Skeletal muscle cell (primary cell): ENCODE data around the gene DHRS1.

ENCODE experiments used
- DNase-seq: peaks from one replicate; pipeline ENCODE4 v3.0.0-alpha.2; 2010; ENCODE audit warnings: low read depth
- H3K4me3 ChIP-seq: 2 replicates; pipeline ENCODE4 v1.5.1; 2011; ENCODE audit warnings: low read depth, mild to moderate bottlenecking, control low read depth, low read length, moderate library complexity

Gene DHRS1

GRCh38 chr14:24289649-24290280 is 9.8 kb downstream of the DHRS1 start:
- DNase-seq: no peak
- H3K4me3 ChIP-seq: no peak overlapping the region

- H3K4me3 ChIP-seq: no peak overlapping the region
- no peak for DNase-seq
Observed at GRCh38 chr14:24286996-24287395, 12.6 kb downstream of the DHRS1 start.

DNA sequence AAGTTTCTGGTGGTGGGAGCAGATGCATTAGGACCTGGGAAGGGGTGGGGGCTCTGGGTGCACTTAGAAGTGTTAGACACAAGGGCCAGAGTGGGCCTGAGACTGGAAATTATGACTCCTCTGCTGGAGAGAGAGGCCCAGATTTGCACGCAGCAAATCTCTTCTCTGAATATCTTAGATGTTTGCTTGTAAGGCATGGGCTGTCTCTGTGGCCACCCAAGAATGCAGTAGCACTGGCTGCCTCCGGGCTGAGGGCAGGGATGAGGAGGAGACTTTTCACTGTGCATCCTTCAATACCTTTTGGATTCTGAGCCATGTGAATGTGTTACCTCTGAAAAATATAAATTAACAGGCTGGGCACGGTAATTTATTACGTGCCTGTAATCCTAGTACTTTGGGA is 14.2 kb downstream of the DHRS1 start:
- no peak for DNase-seq
- H3K4me3 ChIP-seq: no peak overlapping the region

DNA sequence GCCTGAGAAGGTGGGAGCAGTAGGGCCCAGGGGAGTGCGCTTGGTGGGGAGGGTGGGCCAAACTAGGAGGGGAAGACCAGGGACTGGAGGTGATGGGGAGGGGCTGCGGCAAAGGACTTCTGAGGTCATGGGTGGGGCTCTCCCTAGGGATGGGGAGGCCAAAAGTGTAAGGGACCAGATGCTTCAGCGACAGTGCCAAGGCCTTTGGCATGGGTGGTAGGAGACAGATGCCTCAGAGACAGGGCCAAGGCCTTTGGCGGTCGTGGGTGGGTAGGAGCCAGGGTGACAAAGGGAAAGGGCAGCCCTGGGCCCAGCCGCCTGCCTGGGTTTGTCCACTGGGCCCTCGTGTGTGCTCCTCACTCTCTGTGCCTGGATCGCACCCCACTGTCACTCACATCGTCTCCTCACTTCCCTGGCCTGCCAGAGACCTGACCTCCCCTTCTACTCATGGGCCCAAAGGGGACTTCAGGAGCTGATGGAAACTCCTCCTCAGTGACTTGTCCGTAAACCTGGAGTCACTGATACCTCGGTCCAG is 15.0 kb downstream of the DHRS1 start:
- no peak for DNase-seq
- H3K4me3 ChIP-seq: no peak overlapping the region

DNA sequence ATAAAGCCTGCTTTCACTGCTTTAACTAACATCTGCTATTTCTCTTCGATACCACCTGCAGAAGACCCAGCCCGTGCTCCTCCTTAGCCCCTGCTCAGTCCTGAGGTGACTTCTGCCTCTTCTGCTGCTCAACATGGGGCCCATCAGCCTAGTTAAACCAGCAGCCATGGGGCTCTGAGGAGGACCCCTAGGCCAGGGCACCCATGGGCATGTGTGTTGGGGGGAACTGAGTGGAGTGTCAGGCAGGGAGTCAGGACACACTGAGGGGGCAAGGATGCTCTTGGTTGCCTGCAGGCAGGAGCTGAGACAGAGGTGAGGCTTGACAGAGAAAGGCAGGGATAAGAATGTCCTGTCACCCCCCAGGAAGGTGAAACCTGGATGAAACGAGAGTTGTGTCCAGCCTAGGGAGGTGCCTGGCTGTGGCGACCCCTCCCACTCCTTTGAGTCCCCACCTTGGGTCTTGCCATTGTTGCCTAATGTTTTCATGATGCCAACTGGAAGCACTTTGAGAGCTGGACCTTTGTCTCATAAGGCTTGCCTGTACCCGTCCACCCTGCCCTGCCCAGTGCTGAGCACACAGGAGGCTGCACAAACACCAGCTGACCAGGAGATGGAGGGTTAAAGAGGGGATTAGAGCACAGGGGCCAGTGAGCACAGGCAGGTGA is 15.7 kb downstream of the DHRS1 start:
- no peak for DNase-seq
- H3K4me3 ChIP-seq: no peak overlapping the region

DNA sequence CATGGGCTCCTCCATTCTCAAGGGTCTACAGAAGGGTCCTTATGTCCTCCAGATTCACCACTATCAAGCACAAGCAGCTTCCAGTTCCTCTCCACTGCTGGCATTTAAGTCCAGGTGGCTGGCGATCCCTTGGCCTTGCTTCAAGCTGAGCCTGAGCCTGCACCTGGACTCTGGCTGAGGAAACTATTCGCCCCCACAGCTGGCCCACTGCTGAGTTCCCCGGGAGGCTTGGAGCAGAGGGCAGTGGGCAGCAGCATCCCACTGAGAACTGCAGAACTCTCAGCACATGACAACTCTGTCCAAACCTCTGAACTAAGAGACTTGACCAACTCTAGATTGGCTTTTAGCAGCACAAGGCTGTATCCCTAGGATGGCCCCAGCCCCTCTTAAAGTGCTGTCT is 16.8 kb downstream of the DHRS1 start:
- DNase-seq: no peak
- no peak overlapping the region for H3K4me3 ChIP-seq

DNA sequence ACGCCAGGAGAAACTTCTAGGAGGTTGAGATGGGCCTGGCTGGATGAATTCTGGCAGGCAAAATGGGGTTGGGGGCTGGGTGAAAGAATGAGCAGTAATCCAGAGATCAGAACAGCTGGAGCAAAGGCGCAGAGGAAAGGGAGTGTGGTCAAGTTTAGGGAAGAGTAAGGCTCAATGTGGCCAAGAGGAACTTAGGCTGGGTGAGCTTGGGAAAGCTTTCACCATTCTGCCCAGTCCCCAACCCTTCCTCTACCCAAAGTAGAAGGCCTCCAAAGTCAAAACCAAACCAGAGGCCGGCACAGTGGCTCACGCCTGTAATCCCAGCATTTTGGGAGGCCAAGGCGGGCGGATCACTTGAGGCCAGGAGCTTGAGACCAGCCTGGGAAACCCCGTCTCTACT is 17.9 kb downstream of the DHRS1 start:
- no peak overlapping the region for H3K4me3 ChIP-seq
- no peak for DNase-seq

DNA sequence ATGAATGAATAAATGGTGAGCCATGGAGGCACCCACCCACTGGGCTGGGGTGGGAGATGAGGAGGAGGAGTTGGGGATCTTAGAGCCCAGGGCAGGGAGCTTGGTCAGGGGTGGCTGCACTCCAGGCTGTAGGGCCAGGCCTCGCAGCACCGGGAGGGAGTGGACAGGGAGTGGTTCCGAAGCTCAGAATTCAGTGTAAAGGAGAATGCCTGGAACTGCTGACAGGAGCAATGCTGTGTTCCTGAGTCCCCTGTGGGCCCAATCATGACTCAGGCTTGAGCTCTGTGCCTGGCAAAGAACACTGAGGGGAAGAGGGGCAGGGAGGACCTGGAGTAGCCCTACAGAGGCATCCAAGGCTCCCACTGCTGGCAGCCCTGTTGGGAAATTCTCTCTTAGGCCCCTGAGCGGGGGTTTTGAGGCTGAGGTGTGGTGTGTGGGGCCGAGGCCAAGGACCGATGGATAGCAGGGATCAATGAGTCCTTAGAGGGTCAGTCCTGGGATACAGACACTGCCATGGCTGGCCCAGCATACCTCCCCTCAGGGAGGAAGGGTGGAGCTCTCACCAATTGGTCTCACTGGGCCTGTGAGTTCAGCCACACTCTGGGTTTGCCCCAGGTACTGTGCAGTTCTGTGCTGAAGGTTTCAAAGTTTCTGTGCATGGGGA is 18.7 kb downstream of the DHRS1 start:
- DNase-seq: no peak
- H3K4me3 ChIP-seq: no peak overlapping the region

DNA sequence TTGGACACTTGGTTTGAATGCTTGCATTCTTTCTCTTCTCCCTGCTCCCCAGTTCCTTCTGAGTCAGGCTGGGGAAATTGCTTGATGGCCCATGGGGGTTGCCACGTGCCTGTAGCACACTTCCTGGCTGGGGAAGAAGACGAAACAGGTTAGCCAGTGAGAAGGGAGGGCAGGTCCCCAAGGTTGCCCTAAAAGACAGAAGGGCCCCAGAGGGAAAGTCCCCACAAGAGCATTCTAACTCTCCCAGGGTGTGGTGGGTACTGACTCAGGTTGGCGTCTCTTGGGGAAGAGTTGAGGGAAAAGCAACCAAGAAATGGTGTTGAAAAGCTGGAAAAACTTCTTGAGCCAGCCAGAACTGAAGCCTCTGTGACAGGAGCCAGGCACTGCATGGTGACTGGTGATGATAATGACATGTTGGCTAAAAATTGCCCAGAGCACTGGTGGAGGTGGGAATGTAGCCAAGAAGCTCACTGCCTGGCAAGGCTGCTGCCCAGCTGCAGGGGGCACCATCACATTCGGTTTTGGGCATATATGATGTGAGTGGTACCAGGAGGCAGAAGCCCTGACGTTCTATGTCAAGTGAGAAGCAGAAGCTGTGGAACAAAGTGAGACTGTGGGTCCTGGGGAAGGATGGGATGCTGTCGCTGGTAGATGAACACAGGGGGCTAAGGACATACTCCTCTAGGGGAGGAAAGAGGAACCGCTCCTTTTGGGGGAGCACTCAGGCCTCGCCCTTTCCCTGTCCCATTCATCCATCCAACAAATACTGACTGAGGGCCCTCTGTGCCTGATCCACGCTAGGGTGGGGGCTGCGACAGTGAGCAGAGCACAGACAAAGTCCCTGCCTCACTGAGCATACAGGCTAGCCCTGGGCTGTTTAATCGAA is 20.0 kb downstream of the DHRS1 start:
- H3K4me3 ChIP-seq: no peak overlapping the region
- no peak for DNase-seq

- no peak for DNase-seq
- no peak overlapping the region for H3K4me3 ChIP-seq
Observed at GRCh38 chr14:24278424-24278823, 21.2 kb downstream of the DHRS1 start.

GRCh38 chr14:24277606-24278321 is 21.8 kb downstream of the DHRS1 start:
- no peak overlapping the region for H3K4me3 ChIP-seq
- DNase-seq: no peak

- no peak overlapping the region for H3K4me3 ChIP-seq
- no peak for DNase-seq
Observed at GRCh38 chr14:24277071-24277470, 22.5 kb downstream of the DHRS1 start.

DNA sequence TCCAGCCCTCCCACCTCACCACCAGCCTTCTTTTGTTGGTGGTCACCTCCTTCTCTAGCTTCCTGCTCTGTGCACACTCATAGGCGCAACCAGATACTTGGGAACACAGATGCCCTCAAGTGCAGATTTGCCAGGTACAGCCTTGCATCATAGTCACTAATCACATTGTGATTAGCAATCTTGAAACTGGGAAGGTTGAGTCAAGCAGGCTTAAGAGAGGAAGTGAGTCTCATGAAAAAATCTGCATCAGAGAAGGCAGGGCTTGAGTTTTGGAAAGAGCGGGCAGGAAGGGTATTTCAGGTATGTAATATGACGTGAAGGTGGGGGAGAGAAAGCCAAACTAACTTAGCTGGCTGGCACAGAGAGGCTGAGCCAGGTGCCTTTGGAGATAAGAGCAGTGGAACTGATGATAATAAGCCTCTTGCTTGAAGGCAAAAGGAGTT is 25.5 kb downstream of the DHRS1 start:
- DNase-seq: no peak
- H3K4me3 ChIP-seq: no peak overlapping the region

DNA sequence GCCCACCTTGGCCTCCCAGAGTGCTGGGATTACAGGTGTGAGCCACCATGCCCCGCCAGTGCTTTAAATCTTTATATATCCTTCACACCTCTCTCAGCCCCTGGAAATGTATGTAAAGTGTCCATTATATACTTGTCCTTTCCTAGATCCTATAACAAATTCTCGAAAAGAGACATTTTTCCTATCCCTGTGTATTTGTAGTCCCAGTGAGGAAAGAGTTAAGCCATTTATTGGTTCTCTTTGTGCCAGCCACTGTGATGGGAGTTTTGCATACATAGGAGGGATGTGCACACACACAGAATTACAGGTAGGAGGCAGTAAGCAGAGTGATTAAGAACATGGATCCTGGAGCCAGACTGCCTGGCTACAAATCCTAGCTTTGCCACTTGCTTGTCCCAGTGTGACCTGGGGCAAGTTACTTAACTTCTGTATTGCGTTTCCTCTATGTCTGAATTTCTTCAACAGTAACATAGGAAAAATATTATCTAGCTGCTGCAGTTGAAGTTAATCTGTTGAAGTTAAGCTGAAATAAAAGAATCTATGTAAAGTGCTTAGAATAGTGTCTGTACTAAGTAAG is 26.1 kb downstream of the DHRS1 start:
- H3K4me3 ChIP-seq: no peak overlapping the region

DNA sequence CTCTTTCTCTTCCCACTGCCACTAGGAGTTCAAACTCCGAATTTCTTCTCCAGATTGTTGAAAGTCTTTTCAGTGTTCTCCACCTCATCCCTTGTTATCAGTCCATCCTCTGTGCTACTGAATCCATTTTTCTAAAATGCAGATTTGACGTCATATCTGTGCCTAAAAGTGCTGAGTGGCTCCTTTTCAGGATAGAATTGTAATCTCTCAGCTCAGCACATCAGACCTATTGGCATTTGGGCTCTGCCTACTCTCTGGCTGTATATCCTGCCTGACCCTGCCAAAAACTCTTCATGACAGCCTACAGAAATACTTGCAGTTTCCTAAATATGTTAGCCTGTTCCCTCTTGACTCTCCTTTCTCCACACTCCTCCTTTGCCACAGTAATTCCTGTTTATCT is 27.1 kb downstream of the DHRS1 start:
- H3K4me3 ChIP-seq: no peak overlapping the region
- DNase-seq: no peak

More for the DNA sequence above, 26.1 kb downstream of the DHRS1 start:
- DNase-seq: no peak

DNA sequence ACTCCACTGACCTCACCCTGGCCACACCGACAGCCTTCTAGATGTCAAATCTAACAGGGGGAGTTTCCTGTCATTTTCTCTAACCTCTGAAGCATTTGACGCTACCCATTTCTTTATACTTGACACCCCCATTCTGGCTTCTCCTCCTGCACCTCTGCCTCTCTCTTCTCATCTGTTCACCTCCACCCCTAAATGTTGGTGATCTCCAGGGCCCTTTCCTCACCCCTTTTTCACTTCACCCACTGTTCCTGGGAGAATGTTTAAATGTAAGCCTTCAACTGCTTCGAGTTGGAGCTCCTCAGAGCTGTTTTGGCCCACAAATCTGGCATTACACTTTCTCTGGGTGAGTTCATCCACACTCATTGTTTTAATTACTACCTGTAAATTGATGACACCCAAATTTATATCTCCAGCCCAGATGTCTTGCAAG is 27.7 kb downstream of the DHRS1 start:
- no peak for DNase-seq

DNA sequence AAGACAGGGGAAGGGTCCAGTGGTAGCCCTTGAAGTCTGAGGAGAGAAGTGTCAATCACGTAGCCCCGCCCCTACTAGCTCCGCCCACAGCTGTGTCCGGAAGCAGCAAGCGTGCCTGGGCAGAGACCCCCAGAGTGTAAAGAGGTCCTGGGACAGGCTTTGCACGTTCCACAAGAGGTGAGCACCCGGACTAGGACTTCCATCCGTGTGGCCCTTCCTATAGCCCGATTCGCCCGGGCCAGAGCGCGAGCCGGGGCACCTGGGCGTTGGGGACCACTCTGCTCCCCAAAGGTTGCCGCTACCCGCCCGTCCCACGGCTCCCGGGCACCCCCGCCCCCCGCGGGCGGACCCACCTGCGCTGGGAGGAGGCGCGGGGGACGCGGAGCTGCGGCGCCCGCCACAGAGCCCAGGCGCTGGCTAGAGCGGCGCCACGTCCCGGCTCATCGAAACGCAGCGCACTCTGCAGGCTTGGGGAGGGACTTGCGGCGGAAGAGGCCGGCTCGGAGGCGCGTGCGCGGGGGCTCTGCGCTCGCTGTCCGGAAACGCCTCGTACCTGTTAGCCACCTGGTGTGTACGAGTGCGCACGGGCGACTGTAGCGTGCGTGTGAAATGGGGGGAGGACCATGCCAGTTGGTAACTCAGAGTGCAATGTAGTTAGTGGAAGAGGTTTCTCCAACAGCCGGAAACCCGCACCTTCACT is 28.3 kb downstream of the DHRS1 start, which contains the start of gene RABGGTA:
TSS of gene RABGGTA (minus strand) at position 464 of the 700 bp plus-strand sequence. CDS start 482 bp downstream, outside the sequence.
- H3K4me3 ChIP-seq: peak within 1 kb of the TSS; percentile 93
- peak; percentile 68 for DNase-seq

More for the DNA sequence above, 27.7 kb downstream of the DHRS1 start:
- peak overlapping the region; percentile 93 for H3K4me3 ChIP-seq
